HTERT RPE-1 (cell line): ENCODE measurements around the gene NIFK.
"Not testable (repeated sequence)": the region's sequence is repeated elsewhere in the genome, so short reads cannot be mapped to it uniquely, and the experiment has no call there.

Experiments used
- in situ Hi-C: fragments of 300-500 bp; cut with MboI; formaldehyde crosslinking; loops from 4 replicates; pipeline ENCODE4 v1.14.3; 2020; ENCODE audit warnings: low sequenced_read_pairs

Gene NIFK

DNA sequence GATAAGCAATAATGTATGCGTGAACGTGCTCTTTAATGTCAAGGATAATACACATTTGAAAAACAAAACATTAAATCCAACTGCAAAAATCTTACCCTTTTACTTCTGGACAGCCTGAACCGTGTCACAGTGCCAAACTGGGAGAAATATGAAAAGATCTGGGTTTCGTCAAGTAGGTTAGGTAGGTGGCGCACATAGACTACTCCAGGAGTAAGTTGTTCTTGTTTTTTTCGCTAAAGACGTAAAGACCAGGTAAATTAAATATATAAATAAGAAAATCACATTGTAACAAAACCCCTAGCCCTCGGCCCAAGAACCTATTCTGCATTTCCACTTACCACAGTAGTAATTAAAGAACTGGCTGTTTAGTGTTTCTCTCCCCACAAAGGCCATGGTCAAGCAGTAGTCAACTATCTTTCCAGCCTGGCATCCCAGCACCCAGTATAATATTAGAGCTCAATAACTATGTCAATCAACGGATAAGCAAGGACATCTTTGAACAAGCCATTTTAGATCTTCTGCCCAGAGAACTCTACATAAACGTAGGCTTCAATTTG is 1.1 kb downstream of the NIFK start:
- in situ Hi-C loops, result no loop called here

DNA sequence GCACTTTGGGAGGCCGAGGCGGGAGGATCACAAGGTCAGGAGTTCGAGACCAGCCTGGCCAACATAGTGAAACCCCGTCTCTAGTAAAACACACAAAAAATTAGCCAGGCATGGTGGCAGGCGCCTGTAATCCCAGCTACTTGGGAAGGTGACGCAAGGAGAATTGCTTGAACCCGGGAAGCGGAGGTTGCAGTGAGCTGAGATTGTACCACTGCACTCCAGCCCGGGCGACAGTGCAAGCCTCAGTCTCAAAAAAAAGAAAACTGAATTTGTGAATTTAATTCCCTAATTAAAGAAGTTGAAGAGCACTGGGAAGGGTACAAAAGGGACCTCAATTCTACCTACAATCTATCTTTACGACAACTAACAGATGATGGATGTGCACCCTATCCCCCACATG is 2.1 kb downstream of the NIFK start:
- in situ Hi-C loops, result not testable (repeated sequence)

DNA sequence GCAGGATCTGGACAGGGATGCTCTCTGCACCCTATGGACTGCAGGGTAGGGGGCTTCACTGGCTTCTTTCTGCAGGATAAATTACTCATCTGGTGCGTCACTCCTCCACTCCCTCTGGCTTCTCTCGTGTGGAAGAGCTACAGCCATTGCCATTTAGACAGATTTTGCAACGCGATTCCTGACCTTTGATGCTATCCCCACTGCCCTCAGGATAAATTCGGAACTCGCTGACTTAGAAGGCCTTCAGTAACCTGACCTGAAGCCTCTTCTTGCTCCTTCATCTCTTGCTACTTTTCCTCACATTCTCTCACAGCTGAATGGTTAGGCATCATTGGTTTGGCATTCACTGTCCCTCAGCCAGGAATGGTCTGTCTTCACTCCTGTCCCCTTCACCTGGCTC is 5.3 kb downstream of the NIFK start:
- in situ Hi-C loops, result no loop called here

DNA sequence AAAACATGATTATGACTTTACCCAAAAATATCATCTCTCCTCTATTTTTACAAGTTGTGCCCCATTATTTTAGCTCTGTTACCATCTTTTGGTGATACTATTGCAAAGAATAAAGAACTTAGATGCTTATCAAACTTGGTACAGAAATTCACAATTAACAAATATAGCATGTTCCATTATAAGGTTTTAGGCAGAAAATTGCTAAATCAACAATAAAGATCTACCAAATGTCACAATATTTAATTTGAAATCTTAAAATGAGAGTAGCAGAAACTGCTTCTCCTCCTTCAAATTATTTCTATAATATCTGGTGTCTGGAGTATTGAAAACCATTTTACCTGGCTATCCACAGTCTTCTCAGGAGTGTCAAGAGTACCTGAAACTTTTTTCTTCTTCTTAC is 8.7 kb downstream of the NIFK start:
- in situ Hi-C loops, result no loop called here

DNA sequence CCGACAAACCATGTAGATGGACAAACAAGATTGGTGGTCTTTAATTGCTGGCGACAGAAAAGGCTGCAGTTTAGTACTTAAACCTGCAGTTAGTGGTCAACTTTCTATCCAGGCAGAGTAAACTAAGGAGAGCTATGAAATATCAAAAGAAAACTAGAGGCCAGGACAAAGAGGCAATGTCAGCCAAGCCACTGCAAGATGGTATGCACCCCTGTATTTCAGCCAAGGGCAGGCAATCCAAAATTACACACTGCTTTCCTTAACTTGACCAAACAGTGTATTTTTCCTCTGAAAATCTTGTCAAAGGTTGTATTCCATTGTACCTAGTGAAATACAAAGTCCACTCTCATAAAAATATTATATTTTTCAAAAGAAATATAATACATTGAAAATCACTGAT is 9.3 kb downstream of the NIFK start:
- in situ Hi-C loops, result no loop called here

DNA sequence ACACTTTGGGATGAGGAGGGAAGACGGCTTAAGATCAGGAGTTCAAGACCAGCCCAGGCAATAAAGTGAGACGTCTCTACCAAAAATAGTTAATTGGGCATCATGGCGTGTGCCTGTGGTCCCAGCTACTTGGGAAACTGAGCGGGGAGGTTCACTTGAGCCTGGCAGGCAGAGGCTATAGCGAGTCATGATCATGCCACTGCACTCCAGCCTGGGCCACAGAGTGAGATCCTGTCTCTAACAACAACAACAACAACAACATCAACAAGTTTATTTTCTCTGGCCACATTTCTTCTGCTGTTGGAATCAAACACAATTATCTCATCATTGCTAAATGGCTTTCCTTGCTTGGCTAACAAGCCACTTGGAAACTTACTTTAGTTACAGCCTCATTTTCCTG is 13.4 kb downstream of the NIFK start:
- in situ Hi-C loops, result no loop called here

DNA sequence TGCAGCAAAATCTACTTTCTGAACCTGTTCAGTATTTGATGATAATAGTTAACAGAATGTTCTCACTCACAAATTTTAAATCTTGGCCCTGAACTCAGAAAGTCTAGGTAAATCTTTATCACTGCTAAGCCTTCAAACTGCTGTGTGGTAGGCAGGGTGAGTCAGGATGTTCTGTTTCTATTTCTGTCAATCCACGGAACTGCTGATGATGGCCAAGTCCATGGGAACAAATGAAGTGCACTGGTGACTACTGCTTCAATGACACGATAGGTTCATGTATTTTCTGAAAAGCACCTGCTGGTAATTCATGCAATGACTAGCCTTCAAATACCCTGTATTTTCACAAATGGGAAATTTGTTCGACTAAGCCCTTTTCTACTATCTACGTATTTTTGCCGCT is 14.2 kb downstream of the NIFK start:
- in situ Hi-C loops, result no loop called here

DNA sequence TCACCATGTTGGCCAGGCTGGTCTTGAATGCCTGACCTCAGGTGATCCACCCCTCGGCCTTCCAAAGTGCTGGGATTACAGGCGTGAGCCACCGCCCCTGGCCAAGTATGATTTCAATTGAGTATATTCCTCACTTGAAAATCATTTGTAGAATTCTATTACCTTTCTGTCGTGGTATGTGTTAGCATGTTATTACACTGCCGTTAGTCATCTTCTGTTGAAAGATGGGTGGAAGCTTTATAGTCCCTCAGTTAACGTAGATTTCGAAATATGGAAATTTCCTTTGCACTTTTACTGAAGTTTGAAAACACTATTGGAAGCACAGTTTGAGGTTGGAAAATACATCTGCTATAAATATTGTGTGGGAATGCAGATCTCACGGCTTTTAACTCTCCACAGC is 14.7 kb downstream of the NIFK start:
- in situ Hi-C loops, result no loop called here

DNA sequence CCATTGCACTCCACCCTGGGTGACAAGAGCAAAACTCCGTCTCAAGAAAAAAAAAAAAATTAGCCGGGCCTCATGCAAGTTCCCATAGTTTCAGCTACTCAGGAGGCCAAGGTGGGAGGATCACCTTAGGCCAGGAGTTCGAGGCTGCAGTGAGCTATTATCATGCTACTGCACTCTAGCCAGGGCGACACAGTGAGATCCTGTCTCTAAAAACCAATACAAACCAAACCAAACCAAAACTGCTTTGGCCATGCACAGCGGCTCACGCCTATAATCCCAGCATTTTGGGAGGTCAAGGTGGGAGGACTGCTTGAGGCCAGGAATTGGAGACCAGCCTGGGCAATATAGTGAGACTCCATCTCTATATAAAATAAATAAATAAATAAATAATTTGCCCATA is 19.1 kb downstream of the NIFK start:
- in situ Hi-C loops, result no loop called here

DNA sequence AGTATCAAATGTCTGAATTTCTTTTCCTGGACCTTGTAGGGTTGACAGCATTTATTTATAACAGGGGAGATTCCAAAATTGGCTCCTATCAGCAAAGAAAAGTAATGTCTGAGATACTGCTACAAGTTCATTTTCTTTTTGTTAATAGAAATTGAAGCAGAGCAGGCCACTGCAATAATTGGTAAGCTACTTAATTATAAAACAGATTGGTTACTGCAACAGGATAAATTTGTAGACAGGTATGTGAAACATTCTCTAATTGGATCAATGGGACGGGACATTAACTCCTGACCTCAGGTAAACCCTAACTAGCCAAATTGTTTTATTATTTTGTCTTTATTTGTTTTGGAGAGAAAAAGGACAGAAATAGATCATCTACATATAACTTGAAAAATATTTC is 20.5 kb downstream of the NIFK start:
- in situ Hi-C loops, result no loop called here

DNA sequence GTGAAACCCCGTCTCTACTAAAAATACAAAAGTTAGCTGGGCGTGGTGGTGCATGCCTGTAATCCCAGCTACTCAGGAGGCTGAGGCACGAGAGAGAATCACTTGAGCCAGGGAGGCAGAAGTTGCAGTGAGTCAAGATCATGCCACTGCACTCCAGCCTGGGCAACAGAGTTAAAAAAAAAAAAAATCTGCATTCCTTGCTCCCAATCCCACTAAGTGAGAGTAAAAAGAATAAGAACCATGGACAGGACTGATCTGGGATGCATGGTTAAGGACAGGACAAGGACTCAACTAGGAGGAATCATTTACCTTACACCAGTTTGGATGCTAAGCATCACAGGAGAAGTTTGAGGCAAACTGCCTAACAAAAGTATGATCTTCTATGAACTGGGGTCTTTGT is 25.2 kb downstream of the NIFK start:
- in situ Hi-C loops, result not testable (repeated sequence)

DNA sequence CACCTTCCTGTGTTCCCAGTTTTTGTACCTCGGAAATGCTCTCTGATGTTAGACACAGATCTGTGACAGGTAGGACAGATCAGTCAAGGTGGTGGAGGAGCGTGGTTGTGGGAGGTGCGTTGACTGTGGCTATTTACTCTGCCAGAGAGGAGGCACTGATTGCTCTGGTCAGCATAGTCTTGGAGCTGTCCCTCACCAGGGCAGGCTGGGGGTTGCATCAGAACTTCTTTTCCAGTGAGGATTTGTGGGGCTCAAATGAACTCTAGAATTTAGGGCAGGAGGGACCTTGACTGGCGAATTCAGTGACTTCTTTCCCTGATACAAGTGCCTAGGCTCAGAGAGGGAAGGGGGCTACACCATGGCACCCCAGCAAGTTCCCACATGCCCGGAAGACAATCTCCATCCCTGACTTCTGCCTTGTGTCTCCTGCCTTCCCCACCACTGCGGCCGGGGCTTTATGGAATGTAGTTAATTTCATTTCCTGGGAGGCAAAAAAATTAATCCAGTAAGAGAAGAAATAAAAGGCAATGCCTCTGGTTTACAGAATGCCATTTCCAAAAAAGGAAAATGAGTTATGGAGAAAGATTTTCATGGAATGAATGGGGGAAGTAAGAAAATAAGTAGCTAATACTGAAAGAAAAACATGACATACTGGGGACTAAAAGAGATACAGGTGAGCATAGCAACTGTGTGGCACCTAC is 26.1 kb downstream of the NIFK start:
- in situ Hi-C loops, result no loop called here

DNA sequence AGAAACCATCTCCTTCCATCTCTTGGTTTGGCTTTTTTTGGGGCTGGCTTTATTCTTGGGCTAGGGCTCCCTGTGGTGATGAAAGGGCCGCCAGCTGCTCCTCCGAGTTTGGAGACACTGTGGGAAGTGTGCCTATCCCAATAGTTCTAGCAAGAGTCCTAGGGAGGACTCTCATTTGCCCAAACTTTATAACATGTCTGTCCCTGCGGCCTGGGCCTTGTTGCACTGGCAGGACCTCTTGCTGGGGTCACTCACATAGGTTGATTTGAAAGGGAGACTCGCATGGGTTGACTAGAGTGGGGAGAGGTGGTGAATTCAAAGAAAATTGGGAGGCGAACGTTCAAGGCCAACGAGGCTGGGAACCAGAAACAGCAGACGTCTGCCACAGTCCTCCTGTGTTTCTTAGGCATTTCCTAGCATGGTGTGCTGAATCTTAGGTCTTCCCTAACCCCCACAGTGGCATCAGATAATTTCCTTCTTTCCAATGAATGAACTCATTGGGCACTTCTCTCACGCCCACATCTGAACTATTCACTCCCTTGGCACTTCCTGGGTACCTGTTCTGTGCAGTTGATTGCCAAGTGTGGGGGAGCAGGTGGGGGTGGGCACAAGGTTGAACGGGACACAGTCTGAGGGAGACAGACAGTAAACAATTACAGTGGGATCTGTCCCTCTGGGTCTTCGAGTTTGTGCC is 26.8 kb downstream of the NIFK start:
- in situ Hi-C loops, result no loop called here

DNA sequence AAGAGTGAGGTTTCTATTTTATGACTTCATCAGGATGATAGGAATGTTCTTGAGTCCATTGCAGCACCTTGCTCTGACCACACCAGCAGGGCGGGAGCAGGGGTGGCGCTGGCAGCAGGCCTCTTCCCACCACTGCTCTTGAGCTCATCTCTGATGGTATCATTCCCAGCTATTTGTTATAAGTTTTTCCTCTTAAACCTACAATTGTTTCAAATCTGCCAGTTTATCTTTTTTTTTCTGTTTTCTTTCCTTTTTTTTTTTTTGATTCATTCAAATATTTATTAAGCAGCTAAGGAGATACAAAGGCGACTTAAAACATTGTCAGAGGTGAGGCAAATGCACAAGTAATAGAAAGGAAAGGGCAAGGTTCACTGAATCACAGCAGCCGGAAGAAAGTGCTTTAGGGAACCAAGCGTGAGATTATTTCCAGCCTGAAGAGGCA is 28.7 kb downstream of the NIFK start:
- in situ Hi-C loops, result no loop called here

DNA sequence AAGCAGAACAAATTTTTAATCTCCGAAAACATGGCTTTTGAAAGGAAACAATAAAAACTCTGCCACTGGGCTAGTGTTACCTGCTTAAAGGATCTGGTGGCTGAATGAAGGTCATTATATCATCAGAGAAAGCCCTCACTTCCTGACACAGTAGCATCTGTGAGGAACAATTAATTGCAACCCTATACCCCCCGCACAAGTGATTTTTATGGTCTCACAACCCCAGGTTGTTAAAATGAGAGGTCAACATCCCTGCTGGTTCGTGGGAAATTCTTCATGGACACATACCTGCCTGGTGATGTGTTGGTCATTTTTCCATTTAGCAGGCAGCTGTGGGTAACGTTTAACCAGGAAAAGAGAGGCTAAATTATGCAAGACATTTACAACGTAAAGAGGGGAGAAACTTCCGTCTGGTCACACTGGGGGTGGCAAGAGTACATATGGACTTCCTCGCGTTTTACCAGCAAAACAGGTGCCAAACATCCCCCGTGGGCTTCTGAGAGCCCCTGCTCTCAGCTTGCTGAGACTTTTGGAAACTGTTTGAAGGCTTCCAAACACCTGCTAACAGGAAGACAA is 29.2 kb downstream of the NIFK start:
- in situ Hi-C loops, result no loop called here

DNA sequence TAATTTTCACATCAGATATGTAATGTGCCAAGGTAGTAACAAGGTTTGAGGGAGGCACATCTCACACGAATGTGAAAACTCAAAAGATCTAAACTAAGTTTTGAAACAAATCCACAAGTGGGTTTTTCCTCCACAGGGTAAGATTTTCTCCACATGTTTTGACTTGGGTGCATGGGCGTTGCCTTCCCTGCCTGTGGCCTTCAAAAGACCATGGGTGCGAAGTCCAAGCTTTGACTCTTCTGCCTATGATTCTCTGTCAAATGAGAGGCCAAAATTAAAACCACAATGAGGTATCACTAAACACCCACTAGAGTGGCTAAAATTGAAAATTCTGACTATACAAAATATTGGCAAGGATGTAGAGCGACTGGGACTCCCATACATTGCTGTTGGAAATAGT is 30.7 kb downstream of the NIFK start:
- in situ Hi-C loops, result no loop called here

DNA sequence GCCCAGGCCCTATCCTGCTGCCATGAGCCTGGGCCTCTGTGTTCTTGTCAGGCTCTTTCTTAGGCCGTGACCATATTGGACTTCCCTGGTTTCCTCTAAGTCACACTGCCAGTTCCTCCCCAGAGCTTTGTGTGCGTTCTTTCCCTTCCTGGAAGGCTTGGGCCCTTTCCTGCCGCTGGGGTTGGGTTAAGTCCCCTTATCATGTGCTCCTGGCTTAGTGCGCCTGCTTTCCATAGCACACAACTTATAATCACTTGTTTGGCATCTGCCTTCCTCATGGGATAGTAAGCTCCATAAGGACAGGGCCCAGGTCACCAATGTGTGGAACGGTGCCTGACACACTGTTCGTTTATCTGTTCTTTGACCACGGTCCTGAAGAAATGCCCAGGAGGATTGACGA is 31.3 kb downstream of the NIFK start:
- in situ Hi-C loops, result no loop called here

DNA sequence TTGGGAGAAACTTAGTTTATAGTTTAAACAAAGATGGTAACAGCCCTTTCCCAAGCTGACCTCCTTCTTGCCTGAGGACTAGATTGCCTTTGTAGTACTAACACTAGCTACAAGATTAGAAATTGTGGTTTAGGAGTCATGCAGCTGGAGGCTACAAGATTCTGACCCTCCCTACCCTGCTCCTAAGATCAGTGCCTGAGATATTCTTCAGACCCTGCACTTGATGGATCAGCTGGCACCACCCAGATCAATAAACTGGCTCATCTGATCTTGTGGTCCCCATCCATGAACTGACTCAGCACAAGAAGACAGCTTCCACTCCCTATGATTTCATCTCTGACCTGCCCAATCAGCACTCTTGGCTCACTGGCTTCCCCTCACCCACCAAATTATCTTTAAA is 34.9 kb downstream of the NIFK start:
- in situ Hi-C loops, result not testable (repeated sequence)

DNA sequence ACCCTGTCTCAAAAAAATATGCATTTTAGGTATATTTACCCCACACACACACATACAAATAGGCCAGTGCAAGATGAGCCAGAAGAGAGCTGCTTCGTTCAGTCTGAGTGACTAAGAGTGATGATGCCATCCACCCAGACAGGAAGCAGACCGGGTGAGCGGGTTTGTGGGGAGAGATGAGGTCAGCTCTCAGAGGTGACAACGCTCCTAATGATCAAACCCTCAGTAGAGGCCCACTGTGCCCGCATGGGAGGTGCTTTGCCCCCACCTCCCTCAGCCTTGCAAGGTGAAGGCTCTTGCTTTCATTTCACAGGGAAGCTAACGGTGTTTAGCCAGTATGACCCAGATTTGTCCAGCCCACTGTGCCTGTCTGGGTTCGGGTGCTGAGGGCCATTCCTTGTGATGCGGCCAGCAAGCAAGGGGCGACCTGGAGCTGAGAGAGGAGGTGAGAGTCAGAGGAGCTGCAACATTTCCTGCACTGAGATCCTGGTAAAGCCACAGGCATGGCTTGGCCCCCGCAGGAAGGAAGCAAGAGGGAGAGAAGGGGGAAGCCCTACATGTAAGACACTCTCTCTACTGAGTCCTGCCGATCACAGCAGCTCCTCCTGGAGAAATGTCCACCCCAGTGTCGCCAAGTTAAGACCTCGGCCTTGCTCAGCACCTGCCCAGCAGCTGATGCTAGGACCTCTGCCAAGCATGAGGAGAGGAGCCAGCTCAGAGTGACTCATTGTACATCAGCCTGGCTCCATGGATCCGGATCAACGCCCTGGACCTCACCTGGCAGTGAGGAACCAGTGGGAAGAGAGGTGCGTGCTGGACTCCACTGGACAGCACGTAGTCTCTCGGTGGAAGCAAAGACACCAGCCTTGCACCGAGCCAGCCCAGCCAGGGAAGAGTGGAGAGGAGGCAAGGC is 37.0 kb downstream of the NIFK start:
- in situ Hi-C loops, result no loop called here

DNA sequence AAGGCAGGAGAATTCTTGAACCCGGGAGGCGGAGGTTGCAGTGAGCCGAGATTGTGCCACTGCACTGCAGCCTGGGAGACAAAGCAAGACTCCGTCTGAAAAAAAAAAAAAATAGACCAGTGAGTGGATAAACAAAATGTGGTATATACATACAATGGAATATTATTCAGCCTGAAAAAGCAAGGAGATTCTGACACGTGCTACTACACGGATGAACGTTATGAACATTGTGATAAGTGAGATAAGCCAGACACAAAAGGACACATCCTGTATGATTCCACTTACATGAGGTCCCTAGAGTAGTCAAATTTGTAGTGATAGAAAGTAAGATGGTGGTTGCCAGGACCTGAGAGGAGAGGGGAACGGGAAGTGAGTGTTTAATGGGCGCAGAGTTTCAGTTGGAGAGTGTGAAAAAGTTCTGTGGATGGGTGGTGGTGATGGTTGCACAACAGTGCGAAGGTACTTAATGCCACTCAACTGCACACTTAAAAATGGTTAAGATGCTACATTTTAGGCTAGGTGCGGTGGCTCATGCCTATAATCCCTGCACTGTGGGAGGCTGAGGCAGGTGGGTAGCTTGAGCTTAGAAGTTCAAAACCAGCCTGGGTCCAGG is 38.3 kb downstream of the NIFK start:
- in situ Hi-C loops, result no loop called here
